ENCODE results near the gene CACNG7. TPM values are rescaled to one million over a fixed set of nuclear protein-coding genes. Genes with fewer than 3 reads are reported as not detected.

The CACNG7 gene
- total and polyA plus RNA-seq, 2 experiments from 2014 or later: 0.11 to 0.60 TPM

GRCh38 chr19:53897459-53897858, 11.6 kb upstream of the CACNG7 start:
- TF ChIP-seq CTCF (IDR thresholded peaks at IDR 0.05; ENCODE audit: low read depth, low read length): no peak
- Histone ChIP-seq H3K27ac (no peak overlapping the region), H3K4me3 (no peak overlapping the region), H3K27me3 (peaks cover 12% of the 10 kb centered on the region), H3K9me3 (ENCODE audit: low read depth) (no peaks in the 10 kb centered on the region), H3K36me3 (no peaks in the 10 kb centered on the region), H3K4me1 (ENCODE audit: low read depth) (no peaks in the 10 kb centered on the region)
- no peak for DNase-seq (ENCODE audit: low read depth in 1 of 2, low spot score in 1 of 2)

- Histone ChIP-seq H3K9me3 (ENCODE audit: low read depth) (no peaks in the 10 kb centered on the region), H3K27ac (no peak overlapping the region), H3K4me1 (ENCODE audit: low read depth) (no peaks in the 10 kb centered on the region), H3K27me3 (peaks cover 12% of the 10 kb centered on the region), H3K4me3 (no peak overlapping the region), H3K36me3 (no peaks in the 10 kb centered on the region)
- DNase-seq (ENCODE audit: low read depth in 1 of 2, low spot score in 1 of 2): no peak
- TF ChIP-seq CTCF (IDR thresholded peaks at IDR 0.05; ENCODE audit: low read depth, low read length): no peak
Measured at GRCh38 chr19:53898166-53898565, 10.9 kb upstream of the CACNG7 start.

GRCh38 chr19:53898636-53899341, 10.3 kb upstream of the CACNG7 start:
- peaks cover 12% of the 10 kb centered on the region for H3K27me3 ChIP-seq
- H3K9me3 ChIP-seq (ENCODE audit: low read depth): no peaks in the 10 kb centered on the region
- no peak overlapping the region for H3K4me3 ChIP-seq
- no peak for DNase-seq (ENCODE audit: low read depth in 1 of 2, low spot score in 1 of 2)
- TF ChIP-seq CTCF (IDR thresholded peaks at IDR 0.05; ENCODE audit: low read depth, low read length): no peak
- H3K36me3 ChIP-seq: no peaks in the 10 kb centered on the region
- no peaks in the 10 kb centered on the region for H3K4me1 ChIP-seq (ENCODE audit: low read depth)
- H3K27ac ChIP-seq: no peak overlapping the region

- Histone ChIP-seq H3K27me3 (peaks cover 25% of the 10 kb centered on the region), H3K4me1 (ENCODE audit: low read depth) (no peaks in the 10 kb centered on the region), H3K27ac (no peak overlapping the region), H3K9me3 (ENCODE audit: low read depth) (no peaks in the 10 kb centered on the region), H3K4me3 (no peak overlapping the region), H3K36me3 (no peaks in the 10 kb centered on the region)
- DNase-seq (ENCODE audit: low read depth in 1 of 2, low spot score in 1 of 2): no peak
- TF ChIP-seq CTCF (IDR thresholded peaks at IDR 0.05; ENCODE audit: low read depth, low read length): no peak
Measured at GRCh38 chr19:53900191-53900860, 8.8 kb upstream of the CACNG7 start.

GRCh38 chr19:53903055-53903680, 5.9 kb upstream of the CACNG7 start:
- H3K4me3 ChIP-seq: no peak overlapping the region
- peaks cover 44% of the 10 kb centered on the region for H3K27me3 ChIP-seq
- no peaks in the 10 kb centered on the region for H3K36me3 ChIP-seq
- no peaks in the 10 kb centered on the region for H3K4me1 ChIP-seq (ENCODE audit: low read depth)
- no peak for TF ChIP-seq CTCF (IDR thresholded peaks at IDR 0.05; ENCODE audit: low read depth, low read length)
- H3K27ac ChIP-seq: no peak overlapping the region
- DNase-seq (ENCODE audit: low read depth in 1 of 2, low spot score in 1 of 2): peak; percentile 56 to 91
- H3K9me3 ChIP-seq (ENCODE audit: low read depth): no peaks in the 10 kb centered on the region
